ENCODE measurements around the gene DCC.

GRCh38 chr18:52970686-52971085 is 630.7 kb downstream of the DCC start:
- no peak for TF ChIP-seq CTCF (IDR thresholded peaks at IDR 0.05)
- no peak for TF ChIP-seq POLR2A (IDR thresholded peaks at IDR 0.05)
